ENCODE data around the gene MAP3K21.

Gene MAP3K21

GRCh38 chr1:233390842-233391737 lies 63.6 kb downstream of the MAP3K21 start:
- DNase-seq: no peak

- DNase-seq: no peak
Observed at GRCh38 chr1:233393084-233393840, 65.7 kb downstream of the MAP3K21 start.

GRCh38 chr1:233393926-233394680 lies 66.6 kb downstream of the MAP3K21 start:
- peak; percentile 84 for DNase-seq

- peak; percentile 60 for DNase-seq
Observed at GRCh38 chr1:233394860-233395717, 67.6 kb downstream of the MAP3K21 start.

- no peak for DNase-seq
Observed at GRCh38 chr1:233395863-233396646, 68.5 kb downstream of the MAP3K21 start.

DNA sequence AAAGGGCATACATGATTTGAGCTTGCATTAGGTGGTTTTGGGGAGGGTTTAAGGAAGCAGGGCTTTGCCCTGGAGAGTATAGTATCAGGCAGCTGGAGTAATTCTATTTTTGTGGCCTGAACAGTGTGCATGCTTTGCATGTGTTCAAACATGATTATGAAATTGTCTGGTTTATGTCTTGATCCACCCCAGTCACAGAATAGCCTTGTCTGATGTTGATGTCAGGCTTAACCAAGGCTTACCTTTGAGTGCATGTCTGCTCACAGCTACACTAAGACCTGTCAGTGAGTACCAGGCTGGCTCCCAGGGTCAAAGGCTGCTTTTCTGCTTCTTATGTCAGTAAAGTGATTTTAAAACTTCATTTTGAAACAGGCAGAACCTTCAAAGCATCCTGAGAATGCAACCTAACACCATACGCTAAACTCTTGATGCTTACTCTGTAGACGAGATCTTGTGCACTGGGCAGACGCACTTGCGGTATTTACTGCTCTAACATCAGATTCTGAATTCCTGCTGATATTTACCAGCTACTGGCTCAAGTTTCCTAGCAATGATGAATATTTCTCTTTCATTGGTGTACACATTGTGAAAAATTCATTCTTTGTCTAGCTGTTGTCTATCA lies 78.9 kb downstream of the MAP3K21 start:
- no peak for DNase-seq

DNA sequence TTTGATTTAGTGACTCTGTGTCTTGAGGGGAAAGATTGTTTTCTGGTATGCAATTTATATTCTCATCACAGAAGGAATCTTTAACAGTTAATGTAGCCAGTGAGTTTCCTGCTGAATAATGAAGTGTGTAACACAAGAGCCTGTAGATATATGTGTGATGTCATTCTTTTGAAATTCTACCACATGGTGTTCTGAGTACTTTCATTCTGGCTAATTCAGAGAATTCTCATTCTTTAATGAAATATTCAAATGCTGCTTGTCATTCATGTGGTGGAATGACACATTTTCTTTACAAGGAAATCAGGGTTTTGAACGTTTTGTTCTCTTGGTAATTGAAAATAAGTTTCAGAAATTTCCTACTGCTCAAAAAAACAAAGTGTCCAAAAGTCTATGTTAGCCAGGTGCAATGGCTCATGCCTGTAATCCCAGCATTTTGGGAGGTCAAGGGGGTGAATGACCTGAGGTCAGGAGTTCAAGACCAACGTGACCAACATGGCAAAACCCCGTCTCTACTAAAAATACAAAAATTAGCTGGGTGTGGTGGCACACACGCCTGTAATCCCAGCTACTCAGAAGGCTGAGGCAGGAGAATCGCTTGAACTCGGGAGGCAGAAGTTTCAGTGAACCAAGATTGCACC lies 79.6 kb downstream of the MAP3K21 start:
- DNase-seq: no peak

GRCh38 chr1:233409540-233409939 lies 82.0 kb downstream of the MAP3K21 start:
- no peak for DNase-seq

DNA sequence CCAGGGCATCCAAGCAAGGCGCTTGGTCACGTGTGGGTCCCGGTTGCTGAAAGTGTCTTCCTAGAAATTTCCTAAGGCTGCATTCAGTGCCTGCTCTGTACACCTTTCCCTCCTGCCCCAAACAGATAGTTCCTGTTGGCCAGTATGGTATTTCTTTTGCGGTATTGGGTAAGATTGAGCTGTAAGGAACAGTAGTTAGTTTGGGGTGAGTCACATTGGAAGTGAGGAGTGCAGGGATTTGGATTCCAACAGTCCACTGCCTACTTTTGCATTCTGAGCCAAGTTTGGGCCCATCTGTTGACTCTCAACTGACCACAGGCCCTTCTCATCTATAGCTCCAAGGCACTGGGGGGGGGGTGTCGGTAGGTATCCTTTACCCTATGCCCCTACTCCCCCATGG lies 83.4 kb downstream of the MAP3K21 start:
- DNase-seq: no peak

GRCh38 chr1:233412812-233413211 lies 85.3 kb downstream of the MAP3K21 start:
- no peak for DNase-seq

DNA sequence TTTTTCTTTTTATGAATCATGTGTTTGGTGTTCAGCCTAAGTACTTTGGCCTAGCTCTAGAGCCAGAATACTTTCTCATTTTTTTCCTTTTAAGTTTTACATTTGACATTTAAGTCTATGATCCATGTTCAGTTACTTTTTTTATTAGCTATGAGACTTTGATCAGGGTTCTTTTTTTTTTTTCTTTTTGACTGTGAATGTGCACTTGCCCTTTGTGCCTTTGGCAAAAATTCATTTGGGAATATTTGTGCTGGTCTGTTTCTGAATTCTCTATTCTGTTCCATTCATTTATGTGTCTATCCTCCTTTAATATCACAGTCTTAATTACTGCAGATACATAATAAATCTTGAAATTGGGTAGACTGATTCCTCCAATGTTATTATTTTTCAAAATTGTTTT lies 93.8 kb downstream of the MAP3K21 start:
- DNase-seq: no peak

GRCh38 chr1:233424779-233425178 lies 97.3 kb downstream of the MAP3K21 start:
- no peak for DNase-seq

DNA sequence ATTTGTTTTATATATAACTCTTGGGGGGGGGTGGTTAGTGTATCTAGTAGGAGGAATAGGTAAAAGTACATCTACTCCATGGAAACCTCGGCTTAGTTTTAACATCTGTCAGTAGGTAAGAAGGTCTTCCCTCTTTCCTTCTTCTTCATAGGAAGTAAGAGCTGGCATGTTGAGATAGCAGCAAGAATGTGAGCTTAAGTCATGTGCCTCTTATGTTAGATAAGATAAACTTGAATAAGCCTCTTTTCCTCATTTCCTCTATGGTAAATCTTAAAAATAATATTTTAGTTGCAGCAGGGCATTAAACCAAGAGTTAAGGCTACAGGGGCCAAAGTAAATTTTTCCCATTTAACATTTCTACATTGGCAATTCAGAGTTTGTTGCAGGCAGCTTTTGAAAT lies 100.4 kb downstream of the MAP3K21 start:
- no peak for DNase-seq

GRCh38 chr1:233431753-233432403 lies 104.4 kb downstream of the MAP3K21 start:
- DNase-seq: no peak

DNA sequence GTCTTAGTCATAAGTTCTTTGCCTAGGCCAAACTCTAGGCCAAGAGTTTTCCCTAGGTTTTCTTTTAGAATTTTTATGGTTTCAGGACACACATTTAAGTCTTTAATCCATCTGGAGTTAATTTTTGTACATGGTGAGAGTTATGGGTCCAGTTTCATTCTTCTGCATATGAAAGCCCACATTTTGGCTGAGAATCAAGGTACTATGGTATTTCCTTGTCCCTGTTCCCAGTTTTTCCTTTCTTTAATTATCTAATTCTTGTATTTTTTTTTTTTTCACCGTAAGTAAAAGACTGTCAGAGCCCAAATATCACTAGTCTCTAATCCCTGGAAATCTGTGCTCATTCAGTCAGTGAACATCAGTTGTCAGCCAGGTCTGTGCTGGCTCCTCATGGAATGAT lies 105.4 kb downstream of the MAP3K21 start:
- no peak for DNase-seq

- DNase-seq: no peak
Observed at GRCh38 chr1:233433436-233434210, 106.1 kb downstream of the MAP3K21 start.

Measured in NCI-H2171 (cell line).